Caco-2 (cell line): ENCODE results near the gene DHRSX. TPM values are rescaled to one million over a fixed set of nuclear protein-coding genes. Genes with fewer than 3 reads are reported as not detected.

Experiments used
- BruUV-seq: library from RNA; stranded (reverse); fragments of 400-500 nt; replicated peaks from 2 replicates; lab custom pipeline; 2021; lab: Mats Ljungman, UMichigan
- CTCF ChIA-PET: fragments of 300-600 bp; sonication (Branson Sonifier 250); formaldehyde crosslinking; loops from one replicate; lab custom pipeline; 2022; ENCODE audit warnings: antibody characterized with exemption; lab: Charles Lee
- POLR2A ChIA-PET: fragments of 300-600 bp; sonication (Branson Sonifier 250); formaldehyde crosslinking; loops from one replicate; lab custom pipeline; 2022; ENCODE audit warnings: antibody characterized with exemption; lab: Charles Lee
- DNase-seq, 2 experiments: peaks; one replicate each; pipeline versions ENCODE4 v3.0.0 to v3.0.0-alpha.2; 2020 to 2022
- H3K27me3 ChIP-seq: replicated peaks from 2 replicates; pipeline ENCODE4 v1.6.0; 2011; ENCODE audit warnings: low read length; ENCODE audit not compliant: control insufficient read depth, insufficient read depth
- H3K36me3 ChIP-seq: 2 replicates; pipeline ENCODE4 v1.5.1; 2011; ENCODE audit warnings: low read length; ENCODE audit not compliant: control insufficient read depth, insufficient read depth
- H3K4me1 ChIP-seq: fragments of 250-450 bp; sonication (Bioruptor Pico); 2 replicates; pipeline ENCODE4 v1.5.1; 2020; ENCODE audit warnings: mild to moderate bottlenecking
- H3K4me3 ChIP-seq: 2 replicates; pipeline ENCODE4 v1.5.1; 2011; ENCODE audit warnings: low read depth, mild to moderate bottlenecking, control low read depth, low read length
- H3K9me3 ChIP-seq: fragments of 250-450 bp; sonication (Bioruptor Pico); 2 replicates; pipeline ENCODE4 v1.5.1; 2020; ENCODE audit warnings: mild to moderate bottlenecking, moderate library complexity
- H3K27ac Mint-ChIP-seq: one replicate; pipeline ENCODE4 v1.8.0; 2022; ENCODE audit warnings: mixed read lengths; ENCODE audit not compliant: unreplicated experiment
- H3K27me3 Mint-ChIP-seq: one replicate; pipeline ENCODE4 v1.8.0; 2022; ENCODE audit warnings: mixed read lengths; ENCODE audit not compliant: insufficient read depth, unreplicated experiment
- H3K36me3 Mint-ChIP-seq: one replicate; pipeline ENCODE4 v1.8.0; 2022; ENCODE audit warnings: mild to moderate bottlenecking, mixed read lengths; ENCODE audit not compliant: insufficient read depth, unreplicated experiment
- H3K4me1 Mint-ChIP-seq: one replicate; pipeline ENCODE4 v1.8.0; 2022; ENCODE audit warnings: low read depth, mixed read lengths; ENCODE audit not compliant: unreplicated experiment
- H3K4me3 Mint-ChIP-seq: one replicate; pipeline ENCODE4 v1.8.0; 2022; ENCODE audit warnings: mild to moderate bottlenecking, moderate library complexity, mixed read lengths; ENCODE audit not compliant: unreplicated experiment
- H3K9me3 Mint-ChIP-seq: one replicate; pipeline ENCODE4 v1.8.0; 2022; ENCODE audit warnings: mixed read lengths; ENCODE audit not compliant: unreplicated experiment
- intact Hi-C: fragments of 100-400 bp; cut with micrococcal nuclease; formaldehyde crosslinking; loops from one replicate; pipeline ENCODE4 v1.10.0; 2022; ENCODE audit not compliant: unreplicated experiment
- total RNA-seq: library from RNA; stranded (reverse); gene quantifications from 2 replicates; pipeline ENCODE4 v1.2.3, GENCODE V29; 2022
- TF ChIP-seq, protein P1 (sequence below), 2 experiments: fragments of 200-600 bp in 1 of 2; IDR thresholded peaks; 1 replicate in 1 of 2; 2 replicates in 1 of 2; pipeline versions ENCODE4 v1.5.1 to v1.8.0; 2011 to 2022; ENCODE audit warnings: antibody characterized with exemption in 1 of 2, control low read depth in 1 of 2, inconsistent platforms in 1 of 2, low read depth in 1 of 2, low read length in 1 of 2, mild to moderate bottlenecking in 1 of 2, moderate library complexity in 1 of 2; ENCODE audit not compliant: insufficient read depth in 1 of 2, severe bottlenecking in 1 of 2, unreplicated experiment in 1 of 2

DHRSX gene
- total RNA-seq, 1 experiment from 2014 or later = 64.1 TPM

DNA sequence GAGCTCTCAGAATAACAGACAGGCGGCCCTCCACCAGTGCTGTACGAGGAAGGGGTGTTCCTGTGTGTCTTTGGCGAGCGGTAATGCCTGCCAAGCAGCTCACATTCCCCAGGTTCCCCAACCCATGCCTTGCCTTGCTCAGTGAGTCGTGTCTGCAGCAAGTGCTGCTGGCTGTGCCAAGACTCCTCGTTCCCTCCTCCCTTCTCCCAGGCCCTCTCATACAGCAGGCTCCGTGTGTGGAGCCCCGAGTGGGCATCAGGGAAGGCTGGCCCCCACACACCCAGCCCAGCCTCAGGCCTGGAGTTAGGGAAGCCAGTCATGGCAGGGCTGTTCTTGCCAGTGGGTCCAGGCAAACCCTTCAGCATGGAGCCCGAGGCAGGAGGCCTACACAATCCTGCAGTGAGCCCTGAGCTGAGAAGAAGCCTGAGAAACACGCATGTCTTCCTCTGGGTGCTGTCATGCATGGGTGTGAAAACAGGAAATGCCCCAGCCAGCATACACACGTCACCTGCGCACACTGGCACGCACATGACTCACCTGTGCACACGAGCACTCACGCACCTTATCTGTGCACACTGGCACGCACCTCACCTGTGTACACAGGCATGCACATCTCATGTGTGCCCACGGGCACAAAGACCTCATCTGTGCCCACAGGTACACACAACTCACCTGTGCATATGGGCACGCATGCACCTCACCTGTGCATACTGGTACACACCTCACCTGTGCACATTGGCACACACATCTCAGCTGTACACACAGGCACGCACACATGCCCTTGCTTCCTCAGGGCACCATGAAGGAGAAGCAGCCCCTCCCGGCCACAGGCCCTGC is 238.7 kb downstream of the DHRSX start:
- no peaks in the 10 kb centered on the region for H3K4me1 Mint-ChIP-seq
- Histone ChIP-seq H3K27me3 (no peaks in the 10 kb centered on the region), H3K4me1 (no peaks in the 10 kb centered on the region), H3K4me3 (no peak overlapping the region), H3K36me3 (no peaks in the 10 kb centered on the region), H3K9me3 (no peaks in the 10 kb centered on the region)
- TF ChIP-seq, protein P1, sequence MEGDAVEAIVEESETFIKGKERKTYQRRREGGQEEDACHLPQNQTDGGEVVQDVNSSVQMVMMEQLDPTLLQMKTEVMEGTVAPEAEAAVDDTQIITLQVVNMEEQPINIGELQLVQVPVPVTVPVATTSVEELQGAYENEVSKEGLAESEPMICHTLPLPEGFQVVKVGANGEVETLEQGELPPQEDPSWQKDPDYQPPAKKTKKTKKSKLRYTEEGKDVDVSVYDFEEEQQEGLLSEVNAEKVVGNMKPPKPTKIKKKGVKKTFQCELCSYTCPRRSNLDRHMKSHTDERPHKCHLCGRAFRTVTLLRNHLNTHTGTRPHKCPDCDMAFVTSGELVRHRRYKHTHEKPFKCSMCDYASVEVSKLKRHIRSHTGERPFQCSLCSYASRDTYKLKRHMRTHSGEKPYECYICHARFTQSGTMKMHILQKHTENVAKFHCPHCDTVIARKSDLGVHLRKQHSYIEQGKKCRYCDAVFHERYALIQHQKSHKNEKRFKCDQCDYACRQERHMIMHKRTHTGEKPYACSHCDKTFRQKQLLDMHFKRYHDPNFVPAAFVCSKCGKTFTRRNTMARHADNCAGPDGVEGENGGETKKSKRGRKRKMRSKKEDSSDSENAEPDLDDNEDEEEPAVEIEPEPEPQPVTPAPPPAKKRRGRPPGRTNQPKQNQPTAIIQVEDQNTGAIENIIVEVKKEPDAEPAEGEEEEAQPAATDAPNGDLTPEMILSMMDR (IDR thresholded peaks at IDR 0.05; ENCODE audit: insufficient read depth in 1 of 2, low read depth in 1 of 2, low read length in 1 of 2, severe bottlenecking in 1 of 2, unreplicated experiment in 1 of 2) = no peak
- no peak overlapping the region for H3K4me3 Mint-ChIP-seq
- no TSS peak for BruUV-seq
- no peak for DNase-seq
- intact Hi-C loops = no loop called here
- H3K9me3 Mint-ChIP-seq = no peaks in the 10 kb centered on the region
- ChIA-PET CTCF (no interaction called here), POLR2A (no interaction called here)
- no peaks in the 10 kb centered on the region for H3K27me3 Mint-ChIP-seq
- no peak overlapping the region for H3K27ac Mint-ChIP-seq
- H3K36me3 Mint-ChIP-seq = peaks cover 12% of the 10 kb centered on the region

DNA sequence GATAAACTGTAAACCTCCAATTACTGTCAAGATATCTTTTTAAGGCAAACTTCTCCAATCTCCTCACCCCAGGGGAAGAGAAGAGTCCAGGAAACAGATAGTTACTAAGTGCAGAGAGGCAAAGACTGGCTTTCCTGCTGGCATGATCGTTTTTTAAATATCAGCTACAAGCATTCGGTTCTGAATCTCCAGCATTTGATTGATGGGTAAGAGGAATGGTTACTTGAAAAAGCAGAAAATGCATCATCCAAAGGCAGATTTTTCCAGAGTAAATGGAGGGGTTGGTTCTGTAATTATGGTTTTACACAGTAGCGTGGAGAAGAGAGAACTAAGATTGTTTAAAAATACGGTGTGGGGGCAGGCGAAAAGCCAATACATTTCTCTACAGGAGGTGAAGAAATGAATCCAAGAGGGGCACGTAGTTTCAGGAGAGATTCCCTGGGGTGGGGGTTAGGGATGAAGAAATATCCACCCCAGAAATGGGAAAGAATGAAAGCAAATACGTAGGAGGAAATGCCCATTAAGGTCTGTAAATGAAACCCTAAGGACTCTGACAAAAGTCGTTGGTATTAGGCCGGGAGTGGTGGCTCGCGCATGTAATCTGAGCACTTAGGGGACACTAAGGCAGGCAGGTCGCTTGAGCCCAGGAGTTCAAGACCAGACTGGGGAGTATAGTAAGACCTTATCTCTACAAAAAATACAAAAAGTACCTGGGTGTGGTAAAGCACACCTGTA is 248.3 kb downstream of the DHRSX start:
- Mint-ChIP-seq H3K36me3 (peaks cover 16% of the 10 kb centered on the region), H3K9me3 (peaks cover 19% of the 10 kb centered on the region), H3K27me3 (no peaks in the 10 kb centered on the region), H3K4me3 (no peak overlapping the region), H3K27ac (no peak overlapping the region), H3K4me1 (peaks cover 6% of the 10 kb centered on the region)
- H3K9me3 ChIP-seq = no peaks in the 10 kb centered on the region
- no TSS peak for BruUV-seq
- TF ChIP-seq, protein P1 (IDR thresholded peaks at IDR 0.05; ENCODE audit: insufficient read depth in 1 of 2, low read depth in 1 of 2, low read length in 1 of 2, severe bottlenecking in 1 of 2, unreplicated experiment in 1 of 2) = no peak
- H3K27me3 ChIP-seq = no peaks in the 10 kb centered on the region
- no peak overlapping the region for H3K4me3 ChIP-seq
- intact Hi-C loops = no loop called here
- CTCF ChIA-PET = no interaction called here
- no peaks in the 10 kb centered on the region for H3K4me1 ChIP-seq
- DNase-seq = no peak
- H3K36me3 ChIP-seq = no peaks in the 10 kb centered on the region
- POLR2A ChIA-PET = no interaction called here

DNA sequence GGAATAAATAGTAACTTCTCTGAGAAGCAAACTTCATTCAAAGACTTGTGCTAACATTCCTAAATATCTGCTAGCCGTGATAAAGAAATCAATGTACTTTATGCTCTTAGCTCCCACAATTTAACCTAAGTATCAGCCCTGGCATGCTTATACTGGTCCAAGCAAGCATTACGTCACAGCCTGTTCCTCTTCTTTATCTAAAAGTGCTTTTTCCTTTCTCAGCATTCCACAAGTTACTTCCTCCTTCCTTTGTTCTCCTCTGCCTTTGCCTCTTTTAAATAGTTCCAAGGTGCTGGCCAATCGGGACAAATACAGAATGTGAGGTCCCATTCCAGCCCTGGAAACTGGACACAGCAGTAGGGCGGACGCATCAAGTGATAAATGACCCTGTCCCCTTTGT is 249.6 kb downstream of the DHRSX start:
- ChIA-PET CTCF (no interaction called here), POLR2A (no interaction called here)
- Histone ChIP-seq H3K4me3 (no peak overlapping the region), H3K9me3 (no peaks in the 10 kb centered on the region), H3K4me1 (no peaks in the 10 kb centered on the region), H3K27me3 (no peaks in the 10 kb centered on the region), H3K36me3 (no peaks in the 10 kb centered on the region)
- H3K4me3 Mint-ChIP-seq = no peak overlapping the region
- TF ChIP-seq, protein P1 (IDR thresholded peaks at IDR 0.05; ENCODE audit: insufficient read depth in 1 of 2, low read depth in 1 of 2, low read length in 1 of 2, severe bottlenecking in 1 of 2, unreplicated experiment in 1 of 2) = no peak
- DNase-seq = no peak
- H3K27ac Mint-ChIP-seq = no peak overlapping the region
- peaks cover 19% of the 10 kb centered on the region for H3K9me3 Mint-ChIP-seq
- peaks cover 6% of the 10 kb centered on the region for H3K4me1 Mint-ChIP-seq
- intact Hi-C loops = no loop called here
- no peaks in the 10 kb centered on the region for H3K27me3 Mint-ChIP-seq
- peaks cover 16% of the 10 kb centered on the region for H3K36me3 Mint-ChIP-seq
- BruUV-seq = no TSS peak
